WTC11 (cell line): ENCODE measurements around the gene LRRC18. TPM values are rescaled to one million over a fixed set of nuclear protein-coding genes. Genes with fewer than 3 reads are reported as not detected.

ENCODE experiments used
- ATAC-seq: fragments of 200-7000 bp; cut with Tn5 transposase; 2 replicates; pipeline ENCODE4 v1.10.0; 2021; ENCODE audit warnings: mild to moderate bottlenecking, moderate library complexity
- Bru-seq: library from RNA; stranded (reverse); fragments of 400-500 nt; gene quantifications from one replicate; lab custom pipeline; 2021; lab: Mats Ljungman, UMichigan
- CTCF ChIA-PET: fragments of 300-600 bp; sonication (Branson Sonifier 250); formaldehyde crosslinking; loops from one replicate; lab custom pipeline; 2021; ENCODE audit warnings: antibody characterized with exemption; lab: Charles Lee
- POLR2A ChIA-PET: fragments of 350-600 bp; sonication (Branson Sonifier 250); formaldehyde crosslinking; loops from one replicate; lab custom pipeline; 2021; ENCODE audit warnings: antibody characterized with exemption; lab: Charles Lee
- DNase-seq: peaks from one replicate; pipeline ENCODE4 v3.0.0; 2021; ENCODE audit warnings: low spot score
- H3K27ac Mint-ChIP-seq: 2 replicates; pipeline ENCODE4 v1.8.0; 2021; ENCODE audit warnings: mixed read lengths
- H3K27me3 Mint-ChIP-seq: 2 replicates; pipeline ENCODE4 v1.8.0; 2021; ENCODE audit warnings: low read depth, mild to moderate bottlenecking, moderate library complexity, mixed read lengths
- H3K36me3 Mint-ChIP-seq: 2 replicates; pipeline ENCODE4 v1.8.0; 2021; ENCODE audit warnings: mixed read lengths
- H3K4me1 Mint-ChIP-seq: 2 replicates; pipeline ENCODE4 v1.8.0; 2022; ENCODE audit warnings: mixed read lengths
- H3K4me3 Mint-ChIP-seq: 2 replicates; pipeline ENCODE4 v1.8.0; 2021; ENCODE audit warnings: mild to moderate bottlenecking, moderate library complexity, mixed read lengths
- H3K9me3 Mint-ChIP-seq: 2 replicates; pipeline ENCODE4 v1.8.0; 2021; ENCODE audit warnings: mixed read lengths
- ATF3 ChIP-seq: sonication (generic); formaldehyde crosslinking; conservative IDR thresholded peaks from 2 replicates; pipeline ENCODE4 v1.8.1; 2022; ENCODE audit warnings: mild to moderate bottlenecking, missing genetic modification reagents
- CBFB ChIP-seq: sonication (generic); formaldehyde crosslinking; IDR thresholded peaks from 2 replicates; pipeline ENCODE4 v1.8.1; 2022; ENCODE audit warnings: mild to moderate bottlenecking, low read depth, missing genetic modification reagents
- CDX4 ChIP-seq: fragments of 250-450 bp; sonication (Bioruptor Pico); IDR thresholded peaks from 2 replicates; pipeline ENCODE4 v1.9.0; 2021; ENCODE audit warnings: moderate library complexity, mild to moderate bottlenecking, inconsistent platforms, borderline replicate concordance
- CREB1 ChIP-seq: sonication (generic); formaldehyde crosslinking; IDR thresholded peaks from 2 replicates; pipeline ENCODE4 v1.8.0; 2023; ENCODE audit warnings: mild to moderate bottlenecking, missing genetic modification reagents
- CREM ChIP-seq: sonication (generic); formaldehyde crosslinking; IDR thresholded peaks from 2 replicates; pipeline ENCODE4 v1.8.1; 2022; ENCODE audit warnings: mild to moderate bottlenecking, missing genetic modification reagents, moderate library complexity
- E2F1 ChIP-seq: sonication (generic); formaldehyde crosslinking; IDR thresholded peaks from 2 replicates; pipeline ENCODE4 v1.8.0; 2022; ENCODE audit warnings: mild to moderate bottlenecking, missing genetic modification reagents
- ELF4 ChIP-seq: sonication (generic); formaldehyde crosslinking; IDR thresholded peaks from 2 replicates; pipeline ENCODE4 v1.8.1; 2022; ENCODE audit warnings: low read depth, mild to moderate bottlenecking, moderate library complexity, missing genetic modification reagents
- ERG ChIP-seq: fragments of 250-450 bp; sonication (Bioruptor Pico); IDR thresholded peaks from 2 replicates; pipeline ENCODE4 v1.8.0; 2021; ENCODE audit warnings: mild to moderate bottlenecking
- ESRRA ChIP-seq: sonication (generic); formaldehyde crosslinking; IDR thresholded peaks from 2 replicates; pipeline ENCODE4 v1.8.1; 2022; ENCODE audit warnings: mild to moderate bottlenecking, missing genetic modification reagents, borderline replicate concordance
- GABPB1 ChIP-seq: sonication (generic); formaldehyde crosslinking; IDR thresholded peaks from 2 replicates; pipeline ENCODE4 v1.8.1; 2023; ENCODE audit warnings: mild to moderate bottlenecking, missing genetic modification reagents
- GRHL2 ChIP-seq: fragments of 250-450 bp; sonication (Bioruptor Pico); IDR thresholded peaks from 2 replicates; pipeline ENCODE4 v1.8.0; 2022; ENCODE audit warnings: mild to moderate bottlenecking, moderate library complexity; ENCODE audit not compliant: insufficient replicate concordance, severe bottlenecking
- GTF2I ChIP-seq: fragments of 250-450 bp; sonication (Bioruptor Pico); conservative IDR thresholded peaks from 2 replicates; pipeline ENCODE4 v1.4.0; 2021; ENCODE audit warnings: mild to moderate bottlenecking
- HMGXB4 ChIP-seq: sonication (generic); formaldehyde crosslinking; IDR thresholded peaks from 2 replicates; pipeline ENCODE4 v1.8.1; 2023; ENCODE audit warnings: mild to moderate bottlenecking, moderate library complexity, missing genetic modification reagents
- IRF2 ChIP-seq: sonication (generic); formaldehyde crosslinking; IDR thresholded peaks from 2 replicates; pipeline ENCODE4 v1.8.0; 2022; ENCODE audit warnings: low read depth, missing genetic modification reagents, borderline replicate concordance
- JAZF1 ChIP-seq: fragments of 250-450 bp; sonication (Bioruptor Pico); IDR thresholded peaks from 2 replicates; pipeline ENCODE4 v1.9.0; 2021; ENCODE audit warnings: moderate library complexity, mild to moderate bottlenecking, inconsistent platforms
- JUN ChIP-seq: sonication (generic); formaldehyde crosslinking; IDR thresholded peaks from 2 replicates; pipeline ENCODE4 v1.8.0; 2023; ENCODE audit warnings: mild to moderate bottlenecking, missing genetic modification reagents
- KAT7 ChIP-seq: sonication (generic); formaldehyde crosslinking; IDR thresholded peaks from 2 replicates; pipeline ENCODE4 v1.8.1; 2023; ENCODE audit warnings: missing genetic modification reagents, mild to moderate bottlenecking, borderline replicate concordance
- NFATC4 ChIP-seq: fragments of 250-450 bp; sonication (Bioruptor Pico); IDR thresholded peaks from 2 replicates; pipeline ENCODE4 v1.9.0; 2021; ENCODE audit warnings: mild to moderate bottlenecking
- RELA ChIP-seq: sonication (generic); formaldehyde crosslinking; IDR thresholded peaks from 2 replicates; pipeline ENCODE4 v1.8.1; 2022; ENCODE audit warnings: missing genetic modification reagents, mild to moderate bottlenecking, borderline replicate concordance
- RORB ChIP-seq: fragments of 250-450 bp; sonication (Bioruptor Pico); IDR thresholded peaks from 2 replicates; pipeline ENCODE4 v1.9.0; 2021; ENCODE audit warnings: mild to moderate bottlenecking
- SP1 ChIP-seq: sonication (generic); formaldehyde crosslinking; conservative IDR thresholded peaks from 2 replicates; pipeline ENCODE4 v1.8.1; 2022; ENCODE audit warnings: missing genetic modification reagents
- TEAD1 ChIP-seq: sonication (generic); formaldehyde crosslinking; IDR thresholded peaks from 2 replicates; pipeline ENCODE4 v1.8.0; 2022; ENCODE audit warnings: mild to moderate bottlenecking, missing genetic modification reagents
- TP53 ChIP-seq: sonication (generic); formaldehyde crosslinking; IDR thresholded peaks from 2 replicates; pipeline ENCODE4 v1.8.1; 2023; ENCODE audit warnings: mild to moderate bottlenecking, missing genetic modification reagents
- USF2 ChIP-seq: sonication (generic); formaldehyde crosslinking; IDR thresholded peaks from 2 replicates; pipeline ENCODE4 v1.8.1; 2023; ENCODE audit warnings: mild to moderate bottlenecking, missing genetic modification reagents, moderate library complexity
- ZBTB43 ChIP-seq: sonication (generic); formaldehyde crosslinking; IDR thresholded peaks from 2 replicates; pipeline ENCODE4 v1.8.1; 2023; ENCODE audit warnings: mild to moderate bottlenecking, missing genetic modification reagents
- ZNF219 ChIP-seq: sonication (generic); formaldehyde crosslinking; IDR thresholded peaks from 2 replicates; pipeline ENCODE4 v1.8.0; 2023; ENCODE audit warnings: missing genetic modification reagents, mild to moderate bottlenecking, borderline replicate concordance
- ZNF671 ChIP-seq: fragments of 250-450 bp; sonication (Bioruptor Pico); IDR thresholded peaks from 2 replicates; pipeline ENCODE4 v1.8.0; 2021; ENCODE audit warnings: mild to moderate bottlenecking
- long read RNA-seq, 3 experiments: library from RNA in 1 of 3; library from capped mRNA in 1 of 3; library from polyadenylated mRNA in 1 of 3; unstranded in 2 of 3; stranded (forward) in 1 of 3; transcript quantifications; one replicate each; pipeline ENCODE4 v2.0.0, GENCODE V29; 2021
- total RNA-seq: library from RNA; stranded (reverse); gene quantifications from 3 replicates; pipeline ENCODE4 v1.2.3, GENCODE V29; 2021

The LRRC18 gene
- total RNA-seq (not detected in 3 replicates), Bru-seq, nascent RNA (not detected)
- long read RNA-seq, experiment 1, result 0 reads
- long read RNA-seq, experiment 2, result 0 reads
- long read RNA-seq, experiment 3, result 0 reads

GRCh38 chr10:48939790-48940325, at the start of gene LRRC18:
LRRC18 (minus strand) TSS chr10:48939840; CDS start chr10:48914155, 25,685 bp downstream.
- CTCF ChIA-PET, result no interaction called here
- no peak for ATAC-seq
- Mint-ChIP-seq H3K4me1 (peaks cover 5% of the 10 kb centered on the region), H3K36me3 (no peaks in the 10 kb centered on the region), H3K27me3 (no peaks in the 10 kb centered on the region), H3K9me3 (no peaks in the 10 kb centered on the region), H3K4me3 (no peak within 1 kb of the TSS), H3K27ac (no peak within 1 kb of the TSS)
- POLR2A ChIA-PET, result no interaction called here
- TF ChIP-seq ERG (CRISPR knock-in tag), result no peak
- no peak for TF ChIP-seq ESRRA (CRISPR knock-in tag)
- TF ChIP-seq JUN (CRISPR knock-in tag), result no peak
- TF ChIP-seq IRF2, result no peak
- no peak for TF ChIP-seq CDX4
- TF ChIP-seq ATF3 (CRISPR knock-in tag), result no peak
- TF ChIP-seq RORB, result no peak
- no peak for TF ChIP-seq JAZF1 (CRISPR knock-in tag)
- no peak for TF ChIP-seq KAT7 (CRISPR knock-in tag)
- TF ChIP-seq GRHL2 (CRISPR knock-in tag), result no peak
- TF ChIP-seq TP53, result no peak
- TF ChIP-seq TEAD1 (CRISPR knock-in tag), result no peak
- TF ChIP-seq ZNF671, result no peak
- TF ChIP-seq ZBTB43 (CRISPR knock-in tag), result no peak
- no peak for TF ChIP-seq HMGXB4 (CRISPR knock-in tag)
- TF ChIP-seq ZNF219, result no peak
- DNase-seq, result no peak

- CTCF ChIA-PET, result interaction anchor here (1.1 to 1.6 kb wide), 3 partner anchors 16 to 330 kb away, joined by 3 to 4 read pairs (median 4); no protein-coding TSS in a partner anchor
- H3K4me1 Mint-ChIP-seq, result no peaks in the 10 kb centered on the region
- no peak overlapping the region for H3K27ac Mint-ChIP-seq
- no peak overlapping the region for H3K4me3 Mint-ChIP-seq
- no peaks in the 10 kb centered on the region for H3K9me3 Mint-ChIP-seq
- POLR2A ChIA-PET, result interaction anchor here (0.8 kb wide), 1 partner anchor 179 kb away, joined by 3 read pairs; no protein-coding TSS in a partner anchor
- DNase-seq (no peak), ATAC-seq (no peak)
- H3K27me3 Mint-ChIP-seq, result no peaks in the 10 kb centered on the region
- no peaks in the 10 kb centered on the region for H3K36me3 Mint-ChIP-seq
- TF ChIP-seq GTF2I (CRISPR knock-in tag) (no peak), CREM (CRISPR knock-in tag) (no peak), CDX4 (no peak), NFATC4 (no peak), ELF4 (CRISPR knock-in tag) (no peak), CREB1 (CRISPR knock-in tag) (no peak), GABPB1 (CRISPR knock-in tag) (no peak), RELA (CRISPR knock-in tag) (no peak), E2F1 (no peak), CBFB (CRISPR knock-in tag) (no peak), KAT7 (CRISPR knock-in tag) (no peak), SP1 (CRISPR knock-in tag) (no peak), USF2 (CRISPR knock-in tag) (no peak)
Observed at GRCh38 chr10:48985621-48986158, 46.0 kb upstream of the LRRC18 start.
